ENCODE results near the gene PKIG. TPM values are rescaled to one million over a fixed set of nuclear protein-coding genes. Genes with fewer than 3 reads are reported as not detected.

Gene PKIG
- total RNA-seq: 10 to 100 TPM; 61.5 to 77.6 TPM
- polyA plus RNA-seq (2013, experiment 1 of 2): 59.0 TPM
- 64.1 TPM for polyA plus RNA-seq (2013, experiment 2 of 2)
- long read RNA-seq, experiment 1, transcript PKIG-207 (4 exons, 1,191 nt): minor isoform, 12 of 53 reads
- long read RNA-seq, experiment 1, transcript PKIG-201 (2 exons, 1,153 nt): major isoform, 25 of 53 reads
- long read RNA-seq, experiment 1, partial matches to known transcripts: 9 of 53 reads
- long read RNA-seq, experiment 1, other reads (novel, unspliced or antisense): 1 of 53 reads
- long read RNA-seq, experiment 2, transcript PKIG-207 (4 exons, 1,191 nt): major isoform, 107 of 145 reads
- long read RNA-seq, experiment 2, transcript PKIG-206 (5 exons, 1,338 nt): minor isoform, 19 of 145 reads
- long read RNA-seq, experiment 2, partial matches to known transcripts: 9 of 145 reads
- long read RNA-seq, experiment 2, other reads (novel, unspliced or antisense): 8 of 145 reads
- long read RNA-seq, experiment 3, transcript PKIG-206 (5 exons, 1,338 nt): minor isoform, 31 of 126 reads
- long read RNA-seq, experiment 3, transcript PKIG-207 (4 exons, 1,191 nt): major isoform, 83 of 126 reads
- long read RNA-seq, experiment 3, partial matches to known transcripts: 3 of 126 reads
- long read RNA-seq, experiment 3, other reads (novel, unspliced or antisense): 6 of 126 reads
- long read RNA-seq, experiment 4, transcript PKIG-202 (4 exons, 1,180 nt): minor isoform, 7 of 116 reads
- long read RNA-seq, experiment 4, transcript PKIG-206 (5 exons, 1,338 nt): minor isoform, 22 of 116 reads
- long read RNA-seq, experiment 4, transcript PKIG-207 (4 exons, 1,191 nt): major isoform, 66 of 116 reads
- long read RNA-seq, experiment 4, partial matches to known transcripts: 9 of 116 reads
- long read RNA-seq, experiment 4, other reads (novel, unspliced or antisense): 10 of 116 reads

GRCh38 chr20:44582311-44583025, at the start of gene PKIG:
TSS of gene PKIG (plus strand) at chr20:44582579. CDS start at chr20:44614557, 31,978 bp downstream.
- H3K27ac Mint-ChIP-seq: peak within 1 kb of the TSS; percentile 54
- DNase-seq: no peak
- H3K9me3 Mint-ChIP-seq: peaks cover 2% of the 10 kb centered on the region
- TF ChIP-seq CTCF (conservative IDR thresholded peaks at IDR 0.05): no peak
- Histone ChIP-seq H3K27me3 (ENCODE audit: control insufficient read depth, insufficient read depth, low read length, poor library complexity, severe bottlenecking) (no peaks in the 10 kb centered on the region), H3K27ac (ENCODE audit: low read depth, low read length) (peak within 1 kb of the TSS; percentile 25), H3K9me3 (ENCODE audit: control insufficient read depth, low read length) (no peaks in the 10 kb centered on the region), H3K9ac (ENCODE audit: extremely low read depth, low read length, poor library complexity, severe bottlenecking) (no peak within 1 kb of the TSS), H3K36me3 (ENCODE audit: control insufficient read depth, insufficient read depth, low read length) (peaks cover 2% of the 10 kb centered on the region), H3K4me1 (ENCODE audit: control insufficient read depth, insufficient read depth, low read length) (no peaks in the 10 kb centered on the region), H3K4me3 (ENCODE audit: low read length) (no peak within 1 kb of the TSS)
- H3K4me3 Mint-ChIP-seq: no peak within 1 kb of the TSS
- H3K36me3 Mint-ChIP-seq (ENCODE audit: low read depth): peaks cover 3% of the 10 kb centered on the region
- H3K27me3 Mint-ChIP-seq (ENCODE audit: insufficient read depth): no peaks in the 10 kb centered on the region
- H3K4me1 Mint-ChIP-seq: peaks cover 28% of the 10 kb centered on the region
- 87 to 92% methylated on average over 3 to 6 of the region's 6 CpGs for WGBS, 2 experiments (ENCODE audit: insufficient coverage in 1 of 2, insufficient read length in 1 of 2)

- Histone ChIP-seq H3K27ac (ENCODE audit: low read depth, low read length) (no peak overlapping the region), H3K9ac (ENCODE audit: extremely low read depth, low read length, poor library complexity, severe bottlenecking) (peak overlapping the region; percentile 75), H3K27me3 (ENCODE audit: control insufficient read depth, insufficient read depth, low read length, poor library complexity, severe bottlenecking) (no peaks in the 10 kb centered on the region), H3K4me3 (ENCODE audit: low read length) (peak overlapping the region; percentile 92), H3K9me3 (ENCODE audit: control insufficient read depth, low read length) (no peaks in the 10 kb centered on the region), H3K4me1 (ENCODE audit: control insufficient read depth, insufficient read depth, low read length) (no peaks in the 10 kb centered on the region), H3K36me3 (ENCODE audit: control insufficient read depth, insufficient read depth, low read length) (no peaks in the 10 kb centered on the region)
- peaks cover 5% of the 10 kb centered on the region for H3K9me3 Mint-ChIP-seq
- no peak overlapping the region for H3K4me3 Mint-ChIP-seq
- peaks cover 11% of the 10 kb centered on the region for H3K4me1 Mint-ChIP-seq
- no peaks in the 10 kb centered on the region for H3K27me3 Mint-ChIP-seq (ENCODE audit: insufficient read depth)
- no peak for DNase-seq
- 94% methylated on average over 2 of the region's 2 CpGs; no CpG with 5 or more reads in 1 of the 2 experiments for WGBS, 2 experiments (ENCODE audit: insufficient coverage in 1 of 2, insufficient read length in 1 of 2)
- H3K27ac Mint-ChIP-seq: no peak overlapping the region
- no peaks in the 10 kb centered on the region for H3K36me3 Mint-ChIP-seq (ENCODE audit: low read depth)
- no peak for TF ChIP-seq CTCF (conservative IDR thresholded peaks at IDR 0.05)
These were observed 49.4 kb upstream of the PKIG start for GRCh38 chr20:44532981-44533331.

- 90 to 96% methylated on average over 4 of the region's 4 CpGs for WGBS, 2 experiments (ENCODE audit: insufficient coverage in 1 of 2, insufficient read length in 1 of 2)
- Histone ChIP-seq H3K27ac (ENCODE audit: low read depth, low read length) (no peak overlapping the region), H3K9ac (ENCODE audit: extremely low read depth, low read length, poor library complexity, severe bottlenecking) (no peak overlapping the region)
These were observed 48.5 kb upstream of the PKIG start for GRCh38 chr20:44533928-44534327.

More at GRCh38 chr20:44533928-44534327, 48.5 kb upstream of the PKIG start:
- Mint-ChIP-seq H3K4me1 (peaks cover 11% of the 10 kb centered on the region), H3K27me3 (ENCODE audit: insufficient read depth) (no peaks in the 10 kb centered on the region), H3K36me3 (ENCODE audit: low read depth) (no peaks in the 10 kb centered on the region), H3K9me3 (no peaks in the 10 kb centered on the region), H3K4me3 (no peak overlapping the region), H3K27ac (no peak overlapping the region)
- H3K9me3 ChIP-seq (ENCODE audit: control insufficient read depth, low read length): no peaks in the 10 kb centered on the region
- no peak for DNase-seq
- H3K4me3 ChIP-seq (ENCODE audit: low read length): peak overlapping the region; percentile 92
- H3K36me3 ChIP-seq (ENCODE audit: control insufficient read depth, insufficient read depth, low read length): no peaks in the 10 kb centered on the region
- TF ChIP-seq CTCF (conservative IDR thresholded peaks at IDR 0.05): no peak
- H3K27me3 ChIP-seq (ENCODE audit: control insufficient read depth, insufficient read depth, low read length, poor library complexity, severe bottlenecking): no peaks in the 10 kb centered on the region
- H3K4me1 ChIP-seq (ENCODE audit: control insufficient read depth, insufficient read depth, low read length): no peaks in the 10 kb centered on the region
